Measurements from ENCODE around the gene OR2A2.

The OR2A2 gene

DNA sequence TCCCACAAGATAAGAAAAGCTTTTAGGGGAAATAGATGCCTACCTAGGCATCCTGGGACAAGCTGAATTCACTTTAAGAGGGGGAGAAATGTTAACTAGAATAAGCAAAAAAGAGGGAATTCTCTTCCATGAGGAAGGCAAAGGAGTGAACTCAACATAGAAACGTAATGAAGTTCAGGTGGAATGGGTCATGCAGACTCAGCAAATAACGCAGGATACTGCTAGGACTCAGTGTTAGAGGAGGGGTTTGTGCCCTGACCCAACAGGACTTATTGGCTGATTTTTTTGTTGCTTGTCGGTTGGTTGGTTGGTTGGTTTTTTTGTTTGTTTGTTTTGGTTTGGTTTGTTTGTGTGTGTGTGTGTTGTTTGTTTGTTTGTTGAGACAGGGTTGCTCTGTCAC, 22.9 kb downstream of the OR2A2 start:
- DNase-seq (ENCODE audit: low read depth, low spot score), result no peak
- H3K4me3 ChIP-seq (ENCODE audit: low read length), result no peak overlapping the region

- DNase-seq (ENCODE audit: low read depth, low spot score), result no peak
Observed at GRCh38 chr7:144133307-144133706, 23.9 kb downstream of the OR2A2 start.

GRCh38 chr7:144134116-144134515, 24.7 kb downstream of the OR2A2 start:
- no peak overlapping the region for H3K4me3 ChIP-seq (ENCODE audit: low read length)
- no peak for DNase-seq (ENCODE audit: low read depth, low spot score)

More at GRCh38 chr7:144133307-144133706, 23.9 kb downstream of the OR2A2 start:
- no peak overlapping the region for H3K4me3 ChIP-seq (ENCODE audit: low read length)

DNA sequence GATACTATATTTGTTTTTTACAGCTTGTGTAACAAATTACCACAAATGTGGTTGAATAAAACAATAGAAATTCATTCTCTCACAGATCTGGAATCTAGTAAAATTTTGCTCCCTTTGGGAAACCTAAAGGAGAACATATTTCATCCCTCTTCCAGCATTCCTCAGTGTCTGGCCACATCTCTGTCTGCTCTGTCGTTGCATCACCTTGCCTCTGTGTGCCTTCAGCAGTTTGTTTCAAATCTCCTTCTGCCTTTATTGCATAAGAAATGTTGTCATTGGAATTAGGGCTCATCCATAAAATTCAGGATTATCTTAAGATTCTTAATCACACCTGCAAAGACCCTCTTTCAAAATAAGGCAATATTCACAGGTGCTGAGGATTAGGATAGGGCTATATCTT, 28.1 kb downstream of the OR2A2 start:
- DNase-seq (ENCODE audit: low read depth, low spot score), result no peak
- H3K4me3 ChIP-seq (ENCODE audit: low read length), result no peak overlapping the region

GRCh38 chr7:144142187-144142586, 32.8 kb downstream of the OR2A2 start:
- H3K4me3 ChIP-seq (ENCODE audit: low read length), result no peak overlapping the region
- no peak for DNase-seq (ENCODE audit: low read depth, low spot score)

DNA sequence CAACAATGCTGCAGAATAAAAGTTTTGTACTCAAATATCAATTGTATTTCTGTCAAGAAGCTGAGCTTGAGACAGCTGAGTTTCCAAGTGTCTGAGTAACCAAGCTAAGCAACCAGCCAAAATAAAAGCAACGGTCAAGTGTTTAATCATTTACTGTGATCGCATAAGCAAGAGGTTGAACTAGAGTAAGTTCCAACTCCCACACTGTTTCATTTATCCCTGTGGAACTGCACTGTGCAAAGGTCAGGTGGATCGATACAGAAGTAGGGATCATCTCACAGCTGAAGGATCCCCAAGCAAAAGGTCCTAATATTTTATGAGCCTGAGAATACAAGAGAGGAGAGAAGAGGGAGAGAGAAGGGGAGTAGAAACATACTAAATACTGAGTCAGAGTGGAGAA, 35.0 kb downstream of the OR2A2 start:
- no peak overlapping the region for H3K4me3 ChIP-seq (ENCODE audit: low read length)
- DNase-seq (ENCODE audit: low read depth, low spot score), result no peak

DNA sequence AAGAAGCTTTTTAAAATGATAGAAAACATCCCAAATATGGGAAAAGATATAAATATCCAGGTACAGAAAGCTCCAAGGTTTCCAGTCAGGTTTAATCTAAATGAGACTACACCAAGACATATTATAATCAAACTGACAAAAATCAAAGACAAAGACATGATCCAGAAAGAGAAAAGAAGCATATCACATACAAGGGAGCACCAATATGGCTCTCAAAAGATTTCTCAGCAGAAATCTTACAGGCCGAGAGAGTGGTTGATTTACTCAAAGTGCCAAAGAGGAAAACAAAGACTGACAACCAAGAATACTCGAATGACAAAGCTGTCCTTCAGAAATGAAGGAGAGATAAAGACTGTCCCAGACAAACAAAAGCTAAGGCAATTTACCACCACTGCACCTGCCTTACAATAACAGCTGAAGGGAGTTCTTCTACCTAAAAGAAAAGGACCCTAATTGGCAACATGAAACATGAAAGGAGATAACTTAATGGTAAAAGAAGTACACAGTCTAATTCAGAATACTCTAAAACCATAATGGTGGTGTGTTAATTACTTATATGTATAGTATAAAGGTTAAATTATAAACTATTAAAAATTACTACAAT, 38.9 kb downstream of the OR2A2 start:
- no peak overlapping the region for H3K4me3 ChIP-seq (ENCODE audit: low read length)
- DNase-seq (ENCODE audit: low read depth, low spot score), result no peak

- no peak for DNase-seq (ENCODE audit: low read depth, low spot score)
- H3K4me3 ChIP-seq (ENCODE audit: low read length), result no peak overlapping the region
Observed at GRCh38 chr7:144158861-144159260, 49.5 kb downstream of the OR2A2 start.

Data from Jurkat, Clone E6-1 (cell line).